DMS153 treated with DMSO at 0.1 percent for 48 hours (cell line): Measurements from ENCODE around the gene TRAP1.

Source experiments
- DNase-seq: peaks from one replicate; lab custom pipeline; 2025; ENCODE audit not compliant: unreplicated experiment; lab: John Stamatoyannopoulos, UW

Gene TRAP1

GRCh38 chr16:3737181-3737580, 19.9 kb upstream of the TRAP1 start:
- no peak for DNase-seq

GRCh38 chr16:3736116-3736515, 18.8 kb upstream of the TRAP1 start:
- no peak for DNase-seq

GRCh38 chr16:3735541-3735940, 18.2 kb upstream of the TRAP1 start:
- DNase-seq: no peak

GRCh38 chr16:3734758-3735221, 17.5 kb upstream of the TRAP1 start:
- no peak for DNase-seq

- DNase-seq: no peak
Measured at GRCh38 chr16:3734084-3734757, 16.9 kb upstream of the TRAP1 start.

GRCh38 chr16:3732171-3732570, 14.8 kb upstream of the TRAP1 start:
- DNase-seq: no peak

GRCh38 chr16:3731126-3731935, 14.0 kb upstream of the TRAP1 start:
- DNase-seq: no peak

GRCh38 chr16:3730161-3731125, 13.1 kb upstream of the TRAP1 start:
- no peak for DNase-seq

- no peak for DNase-seq
Measured at GRCh38 chr16:3729161-3730112, 12.1 kb upstream of the TRAP1 start.

GRCh38 chr16:3728424-3729160, 11.3 kb upstream of the TRAP1 start:
- no peak for DNase-seq

GRCh38 chr16:3727806-3728381, 10.6 kb upstream of the TRAP1 start:
- no peak for DNase-seq

GRCh38 chr16:3726021-3726687, 8.8 kb upstream of the TRAP1 start:
- no peak for DNase-seq

GRCh38 chr16:3725276-3725675, 8.0 kb upstream of the TRAP1 start:
- no peak for DNase-seq

- DNase-seq: no peak
Measured at GRCh38 chr16:3722508-3722907, 5.2 kb upstream of the TRAP1 start.

GRCh38 chr16:3720418-3720817, 3.1 kb upstream of the TRAP1 start:
- no peak for DNase-seq

GRCh38 chr16:3718628-3719027, 1.3 kb upstream of the TRAP1 start:
- no peak for DNase-seq

GRCh38 chr16:3718019-3718391, 681 bp upstream of the TRAP1 start:
- DNase-seq: no peak

- no peak for DNase-seq
Measured at GRCh38 chr16:3716831-3717234, 491 bp downstream of the TRAP1 start.

GRCh38 chr16:3715430-3715829, 1.9 kb downstream of the TRAP1 start:
- no peak for DNase-seq
